CD4-positive, alpha-beta T cell treated with Interleukin-2 at 100 ng/mL for 4 hours (primary cell): ENCODE results near the gene STAT4.

ENCODE experiments used
- DNase-seq: peaks from one replicate; pipeline ENCODE4 v3.0.0-alpha.2; 2020; ENCODE audit warnings: low spot score

STAT4 gene

GRCh38 chr2:191081411-191082155 lies 69.2 kb downstream of the STAT4 start:
- DNase-seq, result no peak

DNA sequence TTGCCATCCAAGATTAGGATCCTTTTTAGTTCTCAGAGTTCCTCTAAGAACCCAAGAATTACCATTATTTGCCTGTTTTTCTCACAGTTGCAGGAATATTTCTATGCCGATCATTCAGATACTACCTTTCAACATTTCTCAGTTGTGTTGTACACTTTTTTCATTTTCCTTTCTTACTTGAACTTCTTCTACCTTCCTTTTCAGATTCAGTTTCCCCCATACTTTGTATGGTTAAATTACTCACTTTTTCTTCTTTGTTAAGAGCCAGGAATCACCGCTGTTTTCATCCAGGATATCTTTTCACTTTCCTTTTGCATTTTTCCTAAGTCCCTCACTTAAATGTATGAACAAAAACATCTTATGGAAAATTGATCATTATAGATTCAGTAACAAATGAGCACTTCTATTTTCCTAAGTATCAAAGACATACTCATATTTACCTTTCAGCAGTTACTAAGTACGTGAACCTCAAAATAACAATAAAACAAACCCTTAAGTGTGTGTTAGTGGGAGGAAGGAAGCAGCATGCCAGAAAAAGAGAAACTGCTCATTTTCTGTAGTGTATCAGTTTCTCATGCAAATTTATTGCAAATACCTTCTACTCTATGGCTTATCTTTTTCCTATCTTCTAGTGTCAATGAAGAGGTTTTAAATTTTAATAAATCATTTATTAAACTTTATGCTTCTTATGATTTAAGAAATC lies 72.5 kb downstream of the STAT4 start:
- no peak for DNase-seq

DNA sequence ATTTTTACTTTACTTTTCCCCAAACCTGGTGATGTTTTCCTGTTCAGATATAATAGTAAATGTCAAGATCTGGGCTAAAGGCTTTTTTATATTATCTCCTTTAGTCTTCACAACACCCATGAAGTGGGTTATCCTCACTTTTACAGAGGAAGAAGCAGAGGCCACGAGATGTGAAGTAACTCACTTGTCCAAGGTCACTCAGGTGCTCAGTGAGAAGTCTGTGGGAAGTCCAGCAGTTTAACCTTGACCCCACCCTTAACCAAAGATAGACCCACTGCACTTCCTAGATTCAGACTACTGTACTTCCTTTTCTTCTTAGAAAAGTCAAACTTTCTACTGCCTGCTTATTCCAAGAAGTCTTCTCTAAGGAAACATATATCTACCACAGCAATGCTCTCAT lies 80.5 kb downstream of the STAT4 start:
- peak; percentile 38 for DNase-seq

GRCh38 chr2:191069606-191070005 lies 81.2 kb downstream of the STAT4 start:
- peak; percentile 17 for DNase-seq

DNA sequence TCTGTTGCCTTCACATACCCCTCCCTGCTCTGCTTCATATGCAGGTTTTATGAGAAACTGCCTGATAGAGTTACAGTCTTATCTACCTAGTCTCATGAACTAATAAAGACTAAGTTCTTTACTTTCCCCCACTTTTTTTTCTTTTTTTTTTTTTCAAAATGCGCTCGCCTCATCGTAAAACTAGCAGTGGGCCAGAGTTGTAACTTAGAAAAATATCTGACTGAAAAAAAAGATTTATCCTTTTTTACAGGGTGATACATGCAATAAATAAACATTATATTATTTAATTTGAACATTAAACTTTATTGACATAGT lies 83.9 kb downstream of the STAT4 start:
- no peak for DNase-seq

DNA sequence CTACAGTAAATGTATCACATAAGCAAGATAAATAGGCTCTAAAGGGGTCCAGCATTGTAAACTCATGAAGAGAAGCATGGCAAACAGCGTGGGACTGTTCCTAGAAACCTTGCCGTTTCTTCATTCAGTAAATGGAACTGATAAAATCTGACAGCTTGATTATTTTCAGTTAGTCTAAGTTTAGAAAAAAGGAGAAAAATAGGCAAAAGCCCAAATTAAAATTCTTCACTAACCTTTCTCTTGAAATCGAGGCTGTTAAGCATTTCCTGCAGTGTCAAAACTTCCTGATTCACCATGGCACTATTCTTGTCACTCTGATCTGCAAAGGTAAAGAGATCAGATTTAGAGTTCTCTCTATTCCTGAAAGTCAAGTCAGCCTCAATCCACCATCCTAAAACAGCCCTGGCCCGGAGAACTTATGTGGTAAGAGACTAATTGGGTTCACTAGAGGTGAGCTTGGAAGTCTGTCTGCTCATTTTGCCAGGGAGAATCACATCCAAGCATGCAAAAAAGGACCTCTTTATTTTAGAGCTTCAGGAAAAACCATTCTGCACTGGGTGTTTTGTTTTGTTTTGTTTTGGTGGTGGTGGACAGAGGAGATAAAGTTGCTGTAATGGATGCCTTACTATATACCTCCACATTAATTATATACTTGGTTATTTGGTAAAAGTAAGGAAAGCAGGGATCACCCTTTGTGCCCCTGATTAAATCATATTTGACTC lies 84.4 kb downstream of the STAT4 start:
- peak; percentile 44 for DNase-seq

DNA sequence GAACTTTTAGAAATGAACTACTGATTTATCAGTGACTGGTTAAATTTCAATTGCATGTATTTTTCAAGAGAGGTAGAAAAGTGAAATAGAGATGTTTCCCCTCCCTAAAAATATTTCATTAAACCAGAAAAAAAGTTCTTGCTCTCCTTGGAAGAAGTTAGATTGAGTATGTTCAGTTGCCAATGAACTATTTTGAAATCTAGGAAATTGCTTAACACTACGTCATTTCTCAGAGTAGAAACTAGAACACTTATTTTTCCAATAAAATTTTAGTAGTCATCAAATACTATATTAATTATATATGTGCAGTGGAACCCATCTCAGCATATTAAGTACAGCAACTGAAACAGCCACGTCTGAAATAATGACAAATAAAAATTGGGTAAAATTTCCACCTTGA lies 85.0 kb downstream of the STAT4 start:
- DNase-seq, result no peak

DNA sequence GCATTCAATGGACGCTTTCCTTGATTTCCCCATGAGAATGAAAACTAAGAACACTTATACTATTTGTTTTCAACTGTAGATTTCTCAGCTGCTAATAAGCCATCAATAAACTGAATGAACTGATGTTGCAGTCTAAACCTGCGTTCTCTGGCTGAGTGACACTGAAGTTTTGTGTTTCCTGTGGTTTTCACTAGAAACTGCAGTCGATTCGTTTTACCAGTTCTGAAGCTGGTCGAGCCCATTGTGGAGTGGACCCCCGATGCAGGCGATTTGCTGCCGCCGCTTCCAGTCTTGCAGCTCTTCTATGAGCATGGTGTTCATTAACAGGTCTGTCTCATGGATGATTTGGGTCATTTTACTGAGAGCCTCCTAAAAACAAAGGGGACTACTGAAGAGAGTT lies 86.2 kb downstream of the STAT4 start:
- peak; percentile 67 for DNase-seq

DNA sequence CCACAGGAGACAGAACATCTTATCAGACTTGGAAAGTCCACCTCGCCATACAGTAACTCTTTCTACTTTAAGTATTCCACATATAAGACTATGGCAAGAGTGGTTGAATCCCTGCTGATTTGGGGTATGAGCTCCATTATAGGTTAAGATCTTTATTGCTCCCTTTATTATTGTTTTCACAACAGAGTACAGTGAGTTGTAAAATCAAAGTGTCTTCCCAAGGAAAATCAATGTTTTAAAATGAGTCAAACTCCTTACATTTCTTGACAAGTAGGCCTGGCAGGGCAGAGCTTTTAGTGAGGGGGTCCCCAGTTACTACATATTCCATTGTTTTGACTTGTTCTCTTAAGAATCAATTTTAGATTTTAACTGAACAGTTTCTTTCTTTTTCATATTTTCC lies 87.2 kb downstream of the STAT4 start:
- no peak for DNase-seq

- DNase-seq, result peak; percentile 50
Observed at GRCh38 chr2:191061381-191061980, 89.3 kb downstream of the STAT4 start.

DNA sequence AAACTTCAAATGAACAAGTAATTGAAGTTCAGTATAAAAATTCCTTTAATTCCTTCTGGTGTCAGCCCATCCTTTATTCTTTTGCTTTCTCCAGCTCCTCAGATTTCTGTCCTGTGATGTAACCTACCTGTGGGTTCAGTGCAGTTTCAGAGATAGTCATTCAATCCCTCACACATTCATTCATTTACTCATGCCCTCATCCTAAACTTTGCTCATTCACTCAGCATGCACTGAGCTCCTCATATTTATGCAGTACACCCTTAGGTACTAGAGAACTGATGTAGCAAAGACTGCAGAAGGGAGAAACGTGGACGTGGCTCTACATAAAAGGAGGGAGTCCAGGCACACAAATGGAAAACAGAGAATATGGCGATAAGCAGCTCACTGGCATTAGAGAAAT lies 91.5 kb downstream of the STAT4 start:
- no peak for DNase-seq

DNA sequence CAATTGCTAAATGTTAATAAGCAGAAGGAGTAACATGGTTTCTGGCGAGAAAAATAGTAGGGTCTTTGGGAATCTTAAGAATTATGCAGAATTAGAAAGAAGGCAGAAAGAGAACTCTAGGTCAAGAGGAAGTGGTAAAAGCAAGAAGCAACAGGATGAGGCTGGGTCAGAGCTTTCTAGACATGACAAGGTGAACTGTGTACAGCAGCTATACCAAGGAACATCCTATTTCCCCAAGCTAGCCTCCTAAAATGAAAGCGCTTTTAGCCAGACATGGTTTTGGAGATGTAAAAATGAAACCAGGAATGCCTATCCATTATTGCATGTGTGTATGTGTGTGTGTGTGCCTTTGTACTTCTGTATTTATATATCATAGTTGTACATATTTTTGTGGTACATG lies 94.6 kb downstream of the STAT4 start:
- peak; percentile 34 for DNase-seq

- DNase-seq, result no peak
Observed at GRCh38 chr2:191053256-191053655, 97.5 kb downstream of the STAT4 start.

GRCh38 chr2:191051825-191052778 lies 98.7 kb downstream of the STAT4 start:
- DNase-seq, result peak; percentile 77

GRCh38 chr2:191051177-191051576 lies 99.6 kb downstream of the STAT4 start:
- DNase-seq, result no peak

DNA sequence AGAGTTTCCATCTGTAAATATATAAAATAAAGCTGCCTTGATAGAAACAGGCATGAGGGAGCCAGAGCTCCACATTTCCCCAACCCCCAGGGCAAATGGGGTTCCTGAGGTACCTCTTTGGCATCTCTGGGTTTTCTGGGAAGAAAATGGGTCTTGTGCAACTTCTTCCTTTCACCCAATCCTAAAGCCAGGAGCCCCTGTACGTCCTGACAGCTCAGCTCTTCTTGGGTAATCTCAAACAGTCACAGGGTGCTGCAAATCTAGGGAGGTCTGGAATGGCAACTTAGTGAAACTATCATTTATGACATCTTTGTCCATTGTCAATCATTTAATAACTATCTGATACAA lies 100.2 kb downstream of the STAT4 start:
- DNase-seq, result no peak

- peak; percentile 26 for DNase-seq
Observed at GRCh38 chr2:191049728-191050639, 100.8 kb downstream of the STAT4 start.

DNA sequence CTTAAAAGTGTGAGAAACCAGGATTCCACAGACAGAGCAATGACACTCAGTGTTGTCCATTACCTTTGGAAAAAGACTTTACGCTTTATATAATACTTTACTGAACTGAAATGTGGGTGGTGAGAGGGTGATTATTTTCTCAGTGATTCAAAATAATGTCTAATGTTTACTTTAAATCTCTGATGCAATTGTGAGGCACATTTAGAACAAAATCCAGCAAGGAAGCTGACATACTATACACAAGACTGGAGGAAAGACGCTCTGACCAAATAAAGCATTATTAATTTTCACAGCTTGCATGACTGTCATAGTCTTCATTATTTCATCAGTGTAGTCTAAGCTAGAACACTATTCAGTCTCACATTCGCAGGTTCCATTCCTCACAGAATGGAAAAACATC lies 102.7 kb downstream of the STAT4 start:
- DNase-seq, result no peak

GRCh38 chr2:191045141-191045540 lies 105.7 kb downstream of the STAT4 start:
- no peak for DNase-seq

GRCh38 chr2:191043438-191043837 lies 107.4 kb downstream of the STAT4 start:
- no peak for DNase-seq
